Upper lobe of right lung (tissue), 1 donor: ENCODE measurements around the gene DUSP12. TPM values are rescaled to one million over a fixed set of nuclear protein-coding genes. Genes with fewer than 3 reads are reported as not detected.
A peak's percentile ranks its signal among the peaks of the same experiment; 100 is the strongest.

Source experiments
- ATAC-seq: fragments of 200-7000 bp; cut with Tn5 transposase; one replicate; pipeline ENCODE4 v1.9.1; 2020; ENCODE audit warnings: mild to moderate bottlenecking, moderate library complexity
- DNase-seq: peaks from one replicate; pipeline ENCODE4 v3.0.0-alpha.2; 2020
- H3K27ac ChIP-seq: fragments of 200-600 bp; one replicate; pipeline ENCODE4 v1.8.0; 2022
- H3K27me3 ChIP-seq: fragments of 200-600 bp; one replicate; pipeline ENCODE4 v1.8.0; 2022; ENCODE audit warnings: mild to moderate bottlenecking
- H3K36me3 ChIP-seq: fragments of 200-600 bp; one replicate; pipeline ENCODE4 v1.8.0; 2022
- H3K4me1 ChIP-seq: fragments of 200-600 bp; one replicate; pipeline ENCODE4 v1.8.0; 2022
- H3K4me3 ChIP-seq: fragments of 200-600 bp; one replicate; pipeline ENCODE4 v1.8.0; 2022; ENCODE audit warnings: mild to moderate bottlenecking
- H3K9me3 ChIP-seq: fragments of 200-600 bp; one replicate; pipeline ENCODE4 v1.8.0; 2022
- intact Hi-C: fragments of 100-400 bp; cut with DNase I; formaldehyde crosslinking; loops from one replicate; pipeline ENCODE4 v1.11.0; 2022
- long read RNA-seq: library from polyadenylated mRNA; unstranded; transcript quantifications from one replicate; pipeline ENCODE4 v2.0.0, GENCODE V29; 2021
- total RNA-seq: library from RNA; stranded (reverse); fragmentation: NEBNext Ultra II Directional; extraction: Animal tissue kit (Norgen Biotek cat#: 25700); gene quantifications from one replicate; pipeline ENCODE4 v1.2.1, GENCODE V29; 2021
- TF ChIP-seq, protein P1 (sequence below): fragments of 200-600 bp; IDR thresholded peaks from one replicate; pipeline ENCODE4 v1.8.0; 2022; ENCODE audit warnings: antibody characterized with exemption
- donor health status: DM: no; HTN: yes; CAD: no; lungs with severe emphysema.

Gene DUSP12, protein sequence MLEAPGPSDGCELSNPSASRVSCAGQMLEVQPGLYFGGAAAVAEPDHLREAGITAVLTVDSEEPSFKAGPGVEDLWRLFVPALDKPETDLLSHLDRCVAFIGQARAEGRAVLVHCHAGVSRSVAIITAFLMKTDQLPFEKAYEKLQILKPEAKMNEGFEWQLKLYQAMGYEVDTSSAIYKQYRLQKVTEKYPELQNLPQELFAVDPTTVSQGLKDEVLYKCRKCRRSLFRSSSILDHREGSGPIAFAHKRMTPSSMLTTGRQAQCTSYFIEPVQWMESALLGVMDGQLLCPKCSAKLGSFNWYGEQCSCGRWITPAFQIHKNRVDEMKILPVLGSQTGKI
- total RNA-seq: 19.3 TPM
- long read RNA-seq, transcript DUSP12-201 (6 exons, 1,270 nt): major isoform, 14 of 29 reads
- long read RNA-seq, partial matches to known transcripts: 0 of 29 reads
- long read RNA-seq, other reads (novel, unspliced or antisense): 15 of 29 reads

DNA sequence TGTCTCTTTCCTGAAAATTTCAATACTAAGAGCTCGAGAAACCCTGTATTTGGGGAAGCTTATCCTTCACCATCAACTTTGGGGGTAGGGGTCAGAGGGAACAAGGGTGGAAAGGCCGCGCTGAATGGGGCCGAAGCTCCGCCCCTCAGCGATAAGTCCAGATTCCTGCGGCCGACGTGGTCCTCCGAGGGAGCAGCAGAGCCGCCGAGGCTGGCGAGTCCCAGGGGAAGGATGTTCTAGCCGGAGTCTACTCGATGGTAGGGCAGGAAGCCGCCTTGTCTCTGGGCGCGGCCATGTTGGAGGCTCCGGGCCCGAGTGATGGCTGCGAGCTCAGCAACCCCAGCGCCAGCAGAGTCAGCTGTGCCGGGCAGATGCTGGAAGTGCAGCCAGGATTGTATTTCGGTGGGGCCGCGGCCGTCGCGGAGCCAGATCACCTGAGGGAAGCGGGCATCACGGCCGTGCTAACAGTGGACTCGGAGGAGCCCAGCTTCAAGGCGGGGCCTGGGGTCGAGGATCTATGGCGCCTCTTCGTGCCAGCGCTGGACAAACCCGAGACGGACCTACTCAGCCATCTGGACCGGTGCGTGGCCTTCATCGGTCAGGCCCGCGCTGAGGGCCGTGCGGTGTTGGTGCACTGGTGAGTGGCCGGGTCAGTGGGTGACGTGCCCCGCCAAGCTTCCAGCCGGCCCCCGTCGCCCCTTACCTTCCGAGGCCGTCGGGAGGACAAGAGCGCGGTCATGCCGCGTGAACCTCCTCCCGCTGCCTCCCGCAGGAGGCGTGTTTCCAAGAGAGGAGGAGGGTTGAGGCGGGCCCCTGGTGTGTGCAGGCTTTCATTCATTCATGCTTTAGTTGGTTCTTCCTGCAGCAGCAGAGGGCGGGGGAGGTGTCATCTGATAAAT, at the start of gene DUSP12:
TSS of gene DUSP12 (plus strand) at position 278 of the 899 bp plus-strand sequence. CDS start at position 294, 16 bp downstream.
- peaks cover 33% of the 10 kb centered on the region for H3K36me3 ChIP-seq
- intact Hi-C loops: loop anchor here (10.0 kb wide), 1 partner anchor 265 kb away; no protein-coding TSS in a partner anchor
- H3K4me1 ChIP-seq: peaks cover 12% of the 10 kb centered on the region
- TF ChIP-seq, protein P1, sequence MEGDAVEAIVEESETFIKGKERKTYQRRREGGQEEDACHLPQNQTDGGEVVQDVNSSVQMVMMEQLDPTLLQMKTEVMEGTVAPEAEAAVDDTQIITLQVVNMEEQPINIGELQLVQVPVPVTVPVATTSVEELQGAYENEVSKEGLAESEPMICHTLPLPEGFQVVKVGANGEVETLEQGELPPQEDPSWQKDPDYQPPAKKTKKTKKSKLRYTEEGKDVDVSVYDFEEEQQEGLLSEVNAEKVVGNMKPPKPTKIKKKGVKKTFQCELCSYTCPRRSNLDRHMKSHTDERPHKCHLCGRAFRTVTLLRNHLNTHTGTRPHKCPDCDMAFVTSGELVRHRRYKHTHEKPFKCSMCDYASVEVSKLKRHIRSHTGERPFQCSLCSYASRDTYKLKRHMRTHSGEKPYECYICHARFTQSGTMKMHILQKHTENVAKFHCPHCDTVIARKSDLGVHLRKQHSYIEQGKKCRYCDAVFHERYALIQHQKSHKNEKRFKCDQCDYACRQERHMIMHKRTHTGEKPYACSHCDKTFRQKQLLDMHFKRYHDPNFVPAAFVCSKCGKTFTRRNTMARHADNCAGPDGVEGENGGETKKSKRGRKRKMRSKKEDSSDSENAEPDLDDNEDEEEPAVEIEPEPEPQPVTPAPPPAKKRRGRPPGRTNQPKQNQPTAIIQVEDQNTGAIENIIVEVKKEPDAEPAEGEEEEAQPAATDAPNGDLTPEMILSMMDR: no peak
- peak; percentile 99 for ATAC-seq
- H3K4me3 ChIP-seq: peak within 1 kb of the TSS; percentile 89
- no peaks in the 10 kb centered on the region for H3K9me3 ChIP-seq
- H3K27ac ChIP-seq: peak within 1 kb of the TSS; percentile 89
- H3K27me3 ChIP-seq: no peaks in the 10 kb centered on the region
- peak; percentile 96 for DNase-seq

DNA sequence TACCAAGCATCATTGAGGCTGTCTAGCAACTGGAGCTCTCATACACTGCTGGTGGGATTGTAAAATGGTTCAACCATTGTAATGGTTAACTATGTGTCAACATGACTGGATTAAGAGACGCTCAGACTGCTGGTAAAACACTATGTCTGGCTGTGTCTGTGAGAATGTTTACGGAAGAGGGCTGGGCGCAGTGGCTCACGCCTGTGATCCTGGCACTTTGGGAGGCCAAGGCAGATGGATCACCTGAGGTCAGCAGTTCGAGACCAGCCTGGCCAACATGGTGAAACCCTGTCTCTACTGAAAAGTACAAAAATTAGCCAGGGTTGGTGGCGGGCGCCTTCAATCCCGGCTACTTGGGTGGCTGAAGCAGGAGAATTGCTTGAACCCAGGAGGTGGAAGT, 47.3 kb upstream of the DUSP12 start:
- DNase-seq (no peak), ATAC-seq (no peak)
- no peaks in the 10 kb centered on the region for H3K4me1 ChIP-seq
- no peak overlapping the region for H3K27ac ChIP-seq
- TF ChIP-seq, protein P1: no peak
- intact Hi-C loops: no loop called here
- H3K36me3 ChIP-seq: no peaks in the 10 kb centered on the region
- no peak overlapping the region for H3K4me3 ChIP-seq
- H3K9me3 ChIP-seq: no peaks in the 10 kb centered on the region
- H3K27me3 ChIP-seq: no peaks in the 10 kb centered on the region

DNA sequence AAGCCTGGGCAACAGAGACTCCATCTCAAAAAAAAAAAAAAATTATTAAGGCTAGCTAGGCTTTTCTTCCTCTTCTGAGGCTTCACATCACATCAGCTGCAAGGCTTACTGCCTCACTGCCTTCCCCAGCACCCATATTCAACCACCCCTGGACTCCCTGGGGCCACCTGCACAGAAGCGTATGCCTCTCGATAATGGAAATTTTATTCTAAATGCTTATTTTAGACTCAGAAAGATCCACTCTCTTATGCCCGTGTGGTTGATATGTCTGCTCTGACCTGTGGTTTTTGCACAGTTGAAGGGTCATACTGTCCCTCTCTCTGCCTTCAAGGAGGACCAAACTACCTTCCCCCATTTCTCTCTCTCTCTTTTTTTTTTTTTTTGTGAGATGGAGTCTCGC, 44.0 kb upstream of the DUSP12 start:
- Histone ChIP-seq H3K9me3 (no peaks in the 10 kb centered on the region), H3K4me3 (no peak overlapping the region), H3K27ac (no peak overlapping the region), H3K27me3 (no peaks in the 10 kb centered on the region), H3K36me3 (no peaks in the 10 kb centered on the region), H3K4me1 (no peaks in the 10 kb centered on the region)
- ATAC-seq (no peak), DNase-seq (no peak)
- intact Hi-C loops: no loop called here
- TF ChIP-seq, protein P1: no peak

DNA sequence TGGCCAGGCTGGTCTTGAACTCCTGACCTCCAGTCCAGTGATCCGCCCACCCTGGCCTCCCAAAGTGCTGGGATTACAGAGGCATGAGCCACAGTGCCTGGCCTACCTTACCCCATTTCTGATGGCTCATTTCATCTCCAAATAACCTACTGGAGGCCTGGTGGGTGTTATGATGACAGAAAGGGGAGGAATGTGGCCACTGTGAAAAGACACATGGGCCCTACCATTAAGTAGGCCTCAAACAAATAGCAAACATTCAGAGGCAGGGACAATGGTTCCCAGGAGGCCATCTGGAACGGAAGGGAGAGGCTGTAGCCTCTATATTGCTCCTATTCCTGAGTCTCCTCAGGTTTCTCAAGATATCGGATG, 43.5 kb upstream of the DUSP12 start:
- TF ChIP-seq, protein P1: no peak
- DNase-seq (no peak), ATAC-seq (no peak)
- H3K36me3 ChIP-seq: no peaks in the 10 kb centered on the region
- intact Hi-C loops: no loop called here
- no peaks in the 10 kb centered on the region for H3K9me3 ChIP-seq
- H3K4me3 ChIP-seq: no peak overlapping the region
- H3K27me3 ChIP-seq: no peaks in the 10 kb centered on the region
- H3K27ac ChIP-seq: no peak overlapping the region
- H3K4me1 ChIP-seq: no peaks in the 10 kb centered on the region

DNA sequence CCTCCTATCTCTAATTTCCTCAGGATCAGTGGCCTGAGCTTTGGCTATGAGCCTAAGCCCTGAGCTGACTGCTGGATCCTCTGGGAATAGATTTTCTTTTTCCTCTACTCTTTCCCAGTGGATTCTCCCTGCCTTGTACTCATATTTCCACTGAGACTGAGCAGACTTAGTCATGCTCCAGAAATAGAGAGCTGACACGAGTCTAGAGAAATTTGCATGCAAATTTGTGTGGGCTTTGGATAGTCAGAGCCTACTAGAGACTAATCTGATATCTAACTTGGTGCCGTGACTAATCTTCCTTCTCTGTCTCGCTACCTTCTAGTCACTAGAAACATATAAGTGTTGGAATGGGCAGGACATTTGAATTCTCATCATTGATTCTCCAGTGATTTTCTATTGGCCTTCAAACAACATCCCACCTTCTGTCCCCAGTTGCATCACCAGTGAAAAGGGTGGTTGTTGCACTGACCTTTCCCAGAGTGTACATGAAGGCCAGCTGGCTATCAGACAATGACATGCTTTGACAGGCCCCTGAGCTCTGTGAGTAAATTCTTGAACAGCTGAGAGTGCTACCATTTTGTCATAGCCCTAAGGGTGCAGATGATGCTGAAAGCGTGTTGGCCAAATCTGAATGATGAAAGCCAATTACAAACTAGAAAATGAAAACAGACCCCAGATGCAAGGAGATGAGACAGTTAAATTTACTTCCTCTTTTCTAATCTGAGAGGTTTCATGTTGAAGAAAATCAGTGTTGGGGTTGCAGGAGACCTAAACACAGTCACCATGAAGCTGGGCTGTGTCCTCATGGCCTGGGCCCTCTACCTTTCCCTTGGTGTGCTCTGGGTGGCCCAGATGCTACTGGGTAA, 42.9 kb upstream of the DUSP12 start, which contains the start of gene FCRLA:
TSS of gene FCRLA (plus strand) at position 748 of the 866 bp plus-strand sequence. CDS start at position 784, 36 bp downstream.
- TF ChIP-seq, protein P1: no peak
- H3K27me3 ChIP-seq: no peaks in the 10 kb centered on the region
- H3K4me1 ChIP-seq: no peaks in the 10 kb centered on the region
- H3K27ac ChIP-seq: no peak within 1 kb of the TSS
- ATAC-seq (no peak), DNase-seq (no peak)
- H3K36me3 ChIP-seq: no peaks in the 10 kb centered on the region
- H3K9me3 ChIP-seq: no peaks in the 10 kb centered on the region
- intact Hi-C loops: no loop called here
- no peak within 1 kb of the TSS for H3K4me3 ChIP-seq
